Dendritic cell treated with granulocyte-macrophage colony-stimulating factor and Interleukin-4, amounts not matched to agents 40 ng/mL and 50 ng/mL, for 4 days (primary cell): ENCODE measurements around the gene ST6GALNAC5.

Experiments
- H3K27ac Mint-ChIP-seq: one replicate; pipeline ENCODE4 v1.8.0; 2022; ENCODE audit warnings: mild to moderate bottlenecking, mixed read lengths
- H3K27me3 Mint-ChIP-seq: one replicate; pipeline ENCODE4 v1.8.0; 2022; ENCODE audit warnings: mild to moderate bottlenecking, mixed read lengths
- H3K36me3 Mint-ChIP-seq: one replicate; pipeline ENCODE4 v1.8.0; 2022; ENCODE audit warnings: low read depth, mixed read lengths
- H3K4me1 Mint-ChIP-seq: one replicate; pipeline ENCODE4 v1.8.0; 2022; ENCODE audit warnings: low read depth, mixed read lengths
- H3K4me3 Mint-ChIP-seq: one replicate; pipeline ENCODE4 v1.8.0; 2022; ENCODE audit warnings: mild to moderate bottlenecking, moderate library complexity, mixed read lengths
- H3K9me3 Mint-ChIP-seq: one replicate; pipeline ENCODE4 v1.8.0; 2022; ENCODE audit warnings: mixed read lengths
- intact Hi-C: fragments of 100-400 bp; cut with micrococcal nuclease; formaldehyde crosslinking; loops from one replicate; pipeline ENCODE4 v1.15.0; 2022

The ST6GALNAC5 gene

DNA sequence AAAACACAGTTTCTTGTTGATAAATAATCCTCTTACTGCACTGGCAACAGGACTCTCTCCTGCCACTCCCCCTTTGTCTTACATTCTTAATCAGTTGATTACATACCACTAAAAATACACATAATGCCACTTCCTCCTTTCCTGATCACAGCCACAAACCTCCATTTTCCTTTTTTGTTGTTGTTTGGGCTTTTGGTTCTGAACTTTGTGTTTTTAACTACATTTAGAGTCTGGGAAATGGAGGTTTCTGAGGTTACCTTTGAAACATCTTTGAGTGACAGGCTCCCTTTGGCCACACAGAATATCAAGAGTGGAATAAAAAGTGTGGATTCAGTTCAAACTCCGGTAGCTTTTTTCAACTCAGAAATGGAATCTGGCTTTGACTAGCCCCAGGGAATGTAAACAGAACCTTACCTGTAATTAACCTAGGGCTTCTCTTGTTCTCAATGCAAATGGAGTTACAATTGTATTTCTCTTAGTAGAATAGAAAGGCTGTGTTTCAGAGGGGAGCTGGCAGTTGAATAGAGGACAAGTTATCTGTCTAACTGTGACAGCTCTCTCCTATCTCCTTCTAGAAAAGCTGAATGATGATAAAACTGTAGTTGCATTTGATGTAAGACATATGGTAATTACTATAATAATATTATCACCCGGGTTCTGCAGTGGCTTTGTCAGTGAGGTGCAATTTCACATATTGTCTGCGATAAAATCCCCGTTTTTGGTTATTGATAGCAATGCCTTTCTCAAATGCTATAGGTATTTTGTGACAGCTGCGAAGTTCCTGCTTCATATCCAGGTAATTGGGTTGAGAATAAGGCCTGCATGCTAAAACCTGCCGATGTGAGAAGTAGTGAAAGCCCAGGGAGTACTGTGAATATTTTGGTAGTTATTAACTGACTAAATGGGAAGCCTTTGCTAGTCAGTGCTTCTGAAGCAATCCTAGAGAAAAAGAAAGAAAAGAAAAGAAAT is 66.9 kb downstream of the ST6GALNAC5 start:
- Mint-ChIP-seq H3K27me3 (peaks cover 2% of the 10 kb centered on the region), H3K9me3 (peaks cover 9% of the 10 kb centered on the region), H3K4me3 (no peak overlapping the region), H3K36me3 (no peaks in the 10 kb centered on the region), H3K27ac (no peak overlapping the region), H3K4me1 (no peaks in the 10 kb centered on the region)
- intact Hi-C loops, result no loop called here

DNA sequence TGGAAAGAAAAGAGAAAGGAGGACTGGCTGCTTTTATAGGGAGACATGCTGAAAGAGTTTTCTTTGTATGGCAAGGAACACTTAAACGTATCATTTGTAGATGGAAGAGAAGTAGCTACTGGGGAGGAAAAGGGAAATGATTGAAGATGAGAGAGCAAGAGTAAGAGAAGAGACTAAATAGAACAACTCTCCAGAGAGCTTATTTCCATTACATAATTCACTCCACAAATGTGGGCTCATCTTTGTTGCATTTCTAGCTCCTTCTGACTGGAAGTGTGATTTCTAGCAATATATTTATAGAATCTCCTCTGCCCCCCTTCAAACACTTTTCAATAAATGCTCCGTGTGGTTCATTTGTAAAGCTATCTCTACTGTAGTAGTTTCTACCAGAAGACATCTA is 71.0 kb downstream of the ST6GALNAC5 start:
- Mint-ChIP-seq H3K27ac (no peak overlapping the region), H3K4me1 (no peaks in the 10 kb centered on the region), H3K9me3 (no peaks in the 10 kb centered on the region), H3K27me3 (peaks cover 2% of the 10 kb centered on the region), H3K36me3 (no peaks in the 10 kb centered on the region), H3K4me3 (no peak overlapping the region)
- intact Hi-C loops, result no loop called here

DNA sequence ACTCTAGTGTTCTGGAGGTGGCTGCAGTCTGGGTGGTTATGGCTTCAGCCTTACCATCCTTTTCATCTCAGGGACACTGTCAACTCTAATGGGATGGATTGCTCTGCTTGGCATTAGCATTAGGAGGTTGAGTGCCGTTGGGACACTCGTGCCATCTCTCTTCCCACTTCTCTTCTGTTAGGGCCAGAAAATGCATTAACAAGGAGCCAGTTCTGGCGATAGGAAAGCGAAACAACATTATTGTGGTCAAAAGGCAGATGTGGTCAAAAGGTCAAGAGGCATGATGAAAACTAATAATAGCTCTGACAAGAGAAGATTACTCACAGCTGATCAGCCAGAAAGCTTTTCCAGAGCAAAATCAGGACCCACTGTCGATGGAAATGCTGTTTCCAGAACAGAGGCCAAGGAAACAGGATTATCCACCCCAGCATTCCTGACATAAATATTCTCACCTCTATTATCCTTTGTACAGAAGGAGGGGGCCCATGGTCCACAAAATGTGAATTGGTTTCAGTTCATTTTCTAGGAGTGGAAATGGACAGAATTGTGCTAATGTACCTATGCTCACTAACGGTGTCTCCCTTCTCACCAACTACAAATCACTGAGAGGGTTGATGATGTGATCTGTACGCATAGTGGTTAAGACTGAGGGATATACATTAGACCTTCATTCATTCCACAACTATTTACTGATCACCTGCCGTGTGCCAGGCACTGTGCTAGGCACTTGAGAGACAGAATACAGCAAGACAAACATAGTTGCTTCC is 72.0 kb downstream of the ST6GALNAC5 start:
- Mint-ChIP-seq H3K9me3 (no peaks in the 10 kb centered on the region), H3K4me3 (no peak overlapping the region), H3K4me1 (no peaks in the 10 kb centered on the region), H3K27me3 (peaks cover 2% of the 10 kb centered on the region), H3K27ac (no peak overlapping the region), H3K36me3 (no peaks in the 10 kb centered on the region)
- intact Hi-C loops, result no loop called here

DNA sequence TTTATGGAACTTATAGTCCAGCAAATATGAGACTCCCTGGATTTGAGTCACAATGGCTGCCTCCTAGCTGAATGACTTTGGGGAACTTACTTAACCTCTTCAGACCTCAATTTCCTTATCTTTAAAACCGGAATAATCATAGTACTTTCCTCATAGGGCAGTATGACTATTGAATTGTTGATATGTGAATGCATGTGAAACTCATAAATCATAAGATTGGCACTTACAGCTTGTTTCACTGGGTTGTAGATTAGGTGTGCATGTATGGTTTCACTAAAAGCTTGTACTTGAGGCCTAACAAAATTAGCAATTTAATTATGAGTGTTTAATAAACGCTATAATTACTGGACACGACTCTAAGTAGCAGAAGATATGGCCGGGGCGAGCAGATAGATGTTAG is 72.5 kb downstream of the ST6GALNAC5 start:
- H3K9me3 Mint-ChIP-seq, result no peaks in the 10 kb centered on the region
- H3K4me1 Mint-ChIP-seq, result no peaks in the 10 kb centered on the region
- H3K36me3 Mint-ChIP-seq, result no peaks in the 10 kb centered on the region
- H3K27ac Mint-ChIP-seq, result no peak overlapping the region
- intact Hi-C loops, result no loop called here
- peaks cover 2% of the 10 kb centered on the region for H3K27me3 Mint-ChIP-seq
- H3K4me3 Mint-ChIP-seq, result no peak overlapping the region

DNA sequence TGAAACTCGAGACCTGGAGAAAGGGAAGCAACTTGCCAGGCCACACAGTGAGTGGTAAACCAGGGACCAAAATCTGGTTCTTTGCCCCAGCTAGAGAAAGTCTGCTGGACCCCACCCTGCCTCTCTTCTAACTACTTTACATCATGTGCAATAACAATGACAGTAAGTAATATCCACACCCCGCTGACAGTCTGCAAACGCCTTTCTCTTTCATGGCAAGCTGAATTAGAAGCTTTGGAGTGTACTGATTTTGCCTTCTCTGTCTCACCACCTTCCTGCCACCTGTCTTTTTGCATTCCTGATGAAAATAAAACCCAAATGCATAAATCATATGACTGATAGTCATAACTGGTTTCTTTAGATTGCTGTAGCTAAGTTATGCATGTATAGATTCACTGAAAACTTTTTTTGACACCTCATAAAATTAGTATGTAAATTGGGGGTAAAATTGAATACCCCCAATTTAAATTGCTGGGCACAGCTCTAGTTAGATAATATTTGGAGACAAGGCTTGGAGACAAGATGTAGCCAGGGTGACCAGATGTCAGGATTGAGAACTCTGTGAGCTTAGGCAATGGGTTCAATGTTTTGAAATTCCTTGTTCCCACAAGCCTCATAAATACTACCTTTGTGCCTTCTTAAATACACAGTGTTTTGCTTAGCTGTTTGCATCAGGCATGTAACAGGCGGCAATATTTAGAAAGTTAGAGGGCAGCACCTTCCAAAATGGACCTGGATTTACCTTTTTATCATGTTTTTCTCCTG is 73.5 kb downstream of the ST6GALNAC5 start:
- no peak overlapping the region for H3K27ac Mint-ChIP-seq
- H3K27me3 Mint-ChIP-seq, result peaks cover 2% of the 10 kb centered on the region
- H3K4me1 Mint-ChIP-seq, result no peaks in the 10 kb centered on the region
- no peaks in the 10 kb centered on the region for H3K9me3 Mint-ChIP-seq
- intact Hi-C loops, result no loop called here
- H3K36me3 Mint-ChIP-seq, result no peaks in the 10 kb centered on the region
- H3K4me3 Mint-ChIP-seq, result no peak overlapping the region

DNA sequence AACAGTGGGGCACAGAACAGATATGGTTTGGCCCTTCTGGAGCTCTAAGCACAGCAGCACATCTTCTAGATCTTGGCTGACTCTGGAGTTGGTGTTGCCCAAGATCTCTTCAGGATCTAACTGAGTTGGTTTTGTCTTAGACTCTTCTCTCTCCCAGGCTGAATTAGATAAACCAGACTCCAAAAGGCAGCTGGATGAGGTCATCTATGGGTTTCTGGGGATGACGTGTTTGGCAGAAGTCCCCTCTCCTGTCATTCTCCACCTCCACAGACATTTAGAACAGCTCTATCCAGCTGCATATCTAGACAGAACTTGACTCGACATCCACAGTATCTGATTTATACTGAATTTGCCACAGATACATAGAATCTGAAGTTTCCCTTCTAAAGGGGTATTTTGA is 75.3 kb downstream of the ST6GALNAC5 start:
- Mint-ChIP-seq H3K36me3 (no peaks in the 10 kb centered on the region), H3K4me3 (no peak overlapping the region), H3K27me3 (peaks cover 2% of the 10 kb centered on the region), H3K9me3 (no peaks in the 10 kb centered on the region), H3K27ac (no peak overlapping the region), H3K4me1 (no peaks in the 10 kb centered on the region)
- intact Hi-C loops, result no loop called here

DNA sequence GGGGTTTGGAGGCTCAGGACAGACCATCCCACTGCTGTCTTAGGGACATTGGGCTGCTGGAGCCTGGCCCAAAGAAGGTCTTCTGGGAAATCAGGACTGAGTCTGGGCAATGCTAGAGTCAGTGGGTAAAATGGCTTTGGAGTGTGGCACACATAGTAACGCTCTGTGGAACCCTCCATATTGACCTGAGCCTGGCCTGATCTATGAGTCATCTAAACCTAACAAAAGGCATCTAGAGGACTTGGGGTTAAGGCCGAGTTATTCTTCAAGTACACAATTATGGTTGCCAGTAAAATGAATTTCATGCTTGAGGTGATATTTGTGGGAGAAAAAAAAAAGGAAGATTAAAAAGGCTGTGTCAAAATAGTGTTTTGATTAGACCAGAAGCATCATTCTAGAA is 77.7 kb downstream of the ST6GALNAC5 start:
- no peaks in the 10 kb centered on the region for H3K9me3 Mint-ChIP-seq
- no peaks in the 10 kb centered on the region for H3K36me3 Mint-ChIP-seq
- intact Hi-C loops, result no loop called here
- no peak overlapping the region for H3K27ac Mint-ChIP-seq
- H3K27me3 Mint-ChIP-seq, result no peaks in the 10 kb centered on the region
- H3K4me3 Mint-ChIP-seq, result no peak overlapping the region
- H3K4me1 Mint-ChIP-seq, result no peaks in the 10 kb centered on the region

DNA sequence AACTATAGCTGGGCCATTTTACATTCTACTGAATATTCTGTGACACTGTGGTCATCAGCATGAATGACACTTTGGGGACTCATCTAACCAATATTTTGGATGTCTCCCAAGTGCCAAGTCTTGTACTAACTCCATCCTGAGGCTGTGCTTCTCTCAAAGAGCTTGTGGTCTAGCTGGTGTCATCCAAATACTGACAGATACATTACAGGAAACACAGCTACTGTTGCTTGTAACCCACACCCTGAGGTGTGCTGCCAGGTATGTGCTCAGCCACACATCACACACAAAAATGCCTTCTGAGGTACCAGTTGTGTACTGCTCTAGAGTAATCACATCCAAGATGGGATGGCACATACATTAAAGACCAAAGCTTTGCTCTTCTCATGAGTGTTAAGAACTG is 81.6 kb downstream of the ST6GALNAC5 start:
- Mint-ChIP-seq H3K4me3 (no peak overlapping the region), H3K27me3 (no peaks in the 10 kb centered on the region), H3K4me1 (no peaks in the 10 kb centered on the region), H3K36me3 (no peaks in the 10 kb centered on the region), H3K27ac (no peak overlapping the region), H3K9me3 (no peaks in the 10 kb centered on the region)
- intact Hi-C loops, result no loop called here

DNA sequence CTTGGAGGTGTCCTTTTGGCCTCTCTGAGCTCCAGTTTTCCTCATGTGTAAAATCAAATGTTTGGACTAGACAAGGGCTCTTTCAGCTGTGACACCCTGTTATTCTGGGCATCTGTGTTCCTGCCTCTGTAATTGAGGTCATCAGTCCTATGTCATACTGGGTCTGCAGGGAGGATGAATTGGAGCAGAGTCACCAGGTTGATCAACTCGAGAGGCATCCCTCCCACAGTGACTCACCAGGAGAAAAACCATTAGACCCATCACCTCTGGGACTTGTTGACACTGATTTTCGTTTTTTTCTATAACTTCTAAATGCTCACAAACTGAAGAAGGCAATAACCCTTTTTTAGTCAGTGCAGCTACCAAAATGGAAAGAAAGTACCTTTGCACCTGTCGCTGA is 82.2 kb downstream of the ST6GALNAC5 start:
- no peaks in the 10 kb centered on the region for H3K36me3 Mint-ChIP-seq
- no peak overlapping the region for H3K27ac Mint-ChIP-seq
- no peaks in the 10 kb centered on the region for H3K9me3 Mint-ChIP-seq
- intact Hi-C loops, result no loop called here
- H3K4me1 Mint-ChIP-seq, result no peaks in the 10 kb centered on the region
- no peaks in the 10 kb centered on the region for H3K27me3 Mint-ChIP-seq
- H3K4me3 Mint-ChIP-seq, result no peak overlapping the region

DNA sequence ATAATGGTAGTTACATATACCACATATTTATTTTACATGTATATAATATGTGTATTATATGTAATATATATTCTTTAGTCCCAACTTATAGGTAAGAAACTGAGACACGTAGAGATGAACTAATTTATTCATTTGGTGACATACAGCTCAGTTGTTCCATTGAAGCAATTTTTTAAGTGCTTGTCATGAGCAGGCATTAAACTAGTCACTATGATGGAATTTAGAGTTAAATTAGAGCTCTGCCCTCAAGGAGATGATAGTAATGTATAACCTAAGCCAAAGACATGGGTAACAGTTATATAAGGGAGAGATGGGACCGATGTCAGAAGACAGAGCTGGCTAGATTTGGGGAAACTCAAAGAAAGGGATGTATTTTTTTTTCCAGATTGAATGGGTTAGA is 83.0 kb downstream of the ST6GALNAC5 start:
- no peak overlapping the region for H3K4me3 Mint-ChIP-seq
- H3K9me3 Mint-ChIP-seq, result no peaks in the 10 kb centered on the region
- intact Hi-C loops, result no loop called here
- no peak overlapping the region for H3K27ac Mint-ChIP-seq
- no peaks in the 10 kb centered on the region for H3K36me3 Mint-ChIP-seq
- no peaks in the 10 kb centered on the region for H3K27me3 Mint-ChIP-seq
- H3K4me1 Mint-ChIP-seq, result no peaks in the 10 kb centered on the region

DNA sequence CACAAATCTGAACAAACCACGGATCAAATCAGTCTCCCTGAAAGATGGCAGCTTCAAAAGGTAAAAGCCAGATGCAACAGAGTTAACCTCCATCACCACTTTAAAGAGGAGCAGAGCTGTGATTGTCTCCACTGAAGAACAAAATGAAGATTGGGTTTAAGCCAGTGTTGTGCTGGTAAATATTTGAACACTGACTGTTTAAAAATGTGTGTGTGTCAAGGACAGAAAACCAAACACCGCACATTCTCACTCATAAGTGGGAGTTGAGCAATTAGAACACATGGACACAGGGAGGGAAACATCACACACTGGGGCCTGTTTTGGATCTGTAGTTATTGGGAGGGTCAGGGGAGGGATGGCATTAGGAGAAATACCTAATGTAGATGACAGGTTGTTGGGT is 83.9 kb downstream of the ST6GALNAC5 start:
- Mint-ChIP-seq H3K4me1 (no peaks in the 10 kb centered on the region), H3K9me3 (no peaks in the 10 kb centered on the region), H3K36me3 (no peaks in the 10 kb centered on the region), H3K27ac (no peak overlapping the region), H3K27me3 (no peaks in the 10 kb centered on the region), H3K4me3 (no peak overlapping the region)
- intact Hi-C loops, result no loop called here

DNA sequence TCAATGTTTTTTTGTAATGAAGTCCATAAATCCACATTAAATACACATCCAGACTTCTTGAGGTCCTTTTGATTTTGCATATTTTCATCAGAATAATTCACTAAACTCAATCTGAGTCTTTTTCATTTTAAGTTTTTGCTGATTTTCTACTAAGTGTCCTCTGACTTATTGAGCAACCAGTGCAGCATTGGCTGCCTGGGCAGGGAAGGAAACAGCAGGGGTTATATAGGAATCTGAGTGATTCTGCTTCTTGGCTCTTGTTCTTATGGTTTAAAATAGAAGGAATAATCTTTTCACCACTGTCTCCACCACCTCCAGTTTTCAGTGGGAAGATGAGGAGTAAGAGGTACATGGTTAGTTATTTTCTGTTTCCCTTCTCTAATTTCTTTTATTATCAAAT is 88.4 kb downstream of the ST6GALNAC5 start:
- intact Hi-C loops, result no loop called here
- no peaks in the 10 kb centered on the region for H3K27me3 Mint-ChIP-seq
- H3K27ac Mint-ChIP-seq, result no peak overlapping the region
- no peak overlapping the region for H3K4me3 Mint-ChIP-seq
- H3K4me1 Mint-ChIP-seq, result no peaks in the 10 kb centered on the region
- no peaks in the 10 kb centered on the region for H3K9me3 Mint-ChIP-seq
- no peaks in the 10 kb centered on the region for H3K36me3 Mint-ChIP-seq

DNA sequence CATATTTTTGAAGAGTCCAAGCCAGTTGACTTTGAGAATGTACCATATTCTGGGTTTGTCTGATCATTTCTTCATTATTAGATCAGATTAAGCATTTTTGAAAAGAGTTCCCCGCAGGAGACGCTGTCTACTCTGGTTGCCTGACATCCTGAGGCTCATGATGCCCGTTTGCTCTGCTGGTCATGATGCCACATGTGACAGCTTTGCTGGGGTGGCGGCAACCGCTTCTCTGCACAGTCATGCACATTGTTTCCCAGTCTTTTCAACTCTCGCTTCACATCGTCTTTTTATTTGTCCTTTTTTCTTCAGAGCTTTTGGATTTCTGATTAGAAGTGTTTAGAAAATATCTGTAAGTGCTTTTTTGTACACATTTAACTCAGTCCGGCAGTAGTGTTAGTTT is 90.7 kb downstream of the ST6GALNAC5 start:
- no peaks in the 10 kb centered on the region for H3K36me3 Mint-ChIP-seq

DNA sequence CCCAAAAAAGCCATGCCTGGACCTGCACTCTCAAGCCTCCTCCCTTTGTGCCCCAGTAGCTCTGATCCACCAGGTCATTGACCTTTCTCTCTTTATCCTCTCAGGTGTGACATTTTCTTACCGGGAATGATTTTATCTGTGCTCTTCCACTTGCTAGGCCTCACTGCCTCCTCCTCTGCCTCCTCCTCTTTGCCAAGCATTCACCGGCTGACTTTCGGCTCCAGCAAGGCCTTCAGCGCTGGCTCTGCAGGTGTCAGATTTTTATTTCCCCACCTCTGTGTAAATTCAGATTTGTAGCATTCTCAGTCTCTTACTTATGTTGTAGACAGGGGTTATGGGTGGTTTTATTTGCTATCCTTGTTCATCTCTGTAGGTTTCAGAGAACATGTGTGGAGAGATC is 91.5 kb downstream of the ST6GALNAC5 start:
- Mint-ChIP-seq H3K4me1 (no peaks in the 10 kb centered on the region), H3K27ac (no peak overlapping the region)

More for the DNA sequence above, 90.7 kb downstream of the ST6GALNAC5 start:
- intact Hi-C loops, result no loop called here
- H3K9me3 Mint-ChIP-seq, result no peaks in the 10 kb centered on the region
- no peaks in the 10 kb centered on the region for H3K27me3 Mint-ChIP-seq
- no peak overlapping the region for H3K27ac Mint-ChIP-seq
- no peaks in the 10 kb centered on the region for H3K4me1 Mint-ChIP-seq
- no peak overlapping the region for H3K4me3 Mint-ChIP-seq

More for the DNA sequence above, 91.5 kb downstream of the ST6GALNAC5 start:
- H3K9me3 Mint-ChIP-seq, result no peaks in the 10 kb centered on the region
- intact Hi-C loops, result no loop called here
- H3K4me3 Mint-ChIP-seq, result no peak overlapping the region
- no peaks in the 10 kb centered on the region for H3K27me3 Mint-ChIP-seq
- no peaks in the 10 kb centered on the region for H3K36me3 Mint-ChIP-seq
